Upper lobe of left lung (tissue), 6 donors: ENCODE data around the gene FOXO1. TPM values are rescaled to one million over a fixed set of nuclear protein-coding genes. Genes with fewer than 3 reads are reported as not detected.
"Not testable (repeated sequence)": the region's sequence is repeated elsewhere in the genome, so short reads cannot be mapped to it uniquely, and the experiment has no call there.

ENCODE experiments used
- ATAC-seq, 2 donors: fragments of 200-7000 bp; cut with Tn5 transposase; one replicate each; pipeline ENCODE4 v1.9.1; 2022; ENCODE audit warnings: mild to moderate bottlenecking in 2 of 2, moderate library complexity in 2 of 2; ENCODE audit not compliant: low FRiP score in 2 of 2
- DNase-seq, 2 donors: peaks; one replicate each; pipeline ENCODE4 v3.0.0-alpha.2; 2019 to 2020
- H3K27ac ChIP-seq, 4 donors: fragments of 200-600 bp; sonication (generic); one replicate each; pipeline ENCODE4 v1.5.1; 2016 to 2019
- H3K27me3 ChIP-seq, 4 donors: fragments of 200-600 bp; sonication (generic); one replicate each; pipeline ENCODE4 v1.5.1; 2017 to 2019
- H3K36me3 ChIP-seq, 4 donors: fragments of 200-600 bp; sonication (generic); one replicate each; pipeline ENCODE4 v1.5.1; 2016 to 2019
- H3K4me1 ChIP-seq, 4 donors: fragments of 200-600 bp; sonication (generic); one replicate each; pipeline ENCODE4 v1.5.1; 2018 to 2019
- H3K4me3 ChIP-seq, 4 donors: fragments of 200-600 bp; sonication (generic); one replicate each; pipeline ENCODE4 v1.5.1; 2017 to 2019; ENCODE audit warnings: mild to moderate bottlenecking in 2 of 4, moderate library complexity in 1 of 4
- H3K9me3 ChIP-seq, 4 donors: fragments of 200-600 bp; sonication (generic); one replicate each; pipeline ENCODE4 v1.5.1; 2018 to 2019
- EP300 ChIP-seq, 4 donors: sonication (generic); formaldehyde crosslinking; IDR thresholded peaks; one replicate each; pipeline ENCODE4 v1.5.1; 2017; ENCODE audit warnings: antibody characterized with exemption in 4 of 4, control low read depth in 2 of 4
- POLR2A ChIP-seq, 4 donors: fragments of 450-650 bp; IDR thresholded peaks; one replicate each; pipeline ENCODE4 v1.5.1; 2016 to 2017; ENCODE audit warnings: antibody characterized with exemption in 4 of 4, mild to moderate bottlenecking in 2 of 4
- POLR2AphosphoS5 ChIP-seq, 2 donors: sonication (generic); formaldehyde crosslinking; IDR thresholded peaks; one replicate each; pipeline ENCODE4 v1.5.1; 2017; ENCODE audit warnings: antibody characterized with exemption in 2 of 2
- WGBS, 2 donors: methylation state at CpG; one replicate each; pipeline ENCODE4 v1.1.5; 2017 to 2018; 5-methylcytosine and 5-hydroxymethylcytosine counted together
- total RNA-seq, 6 donors: library from RNA; depleted of rRNA in 4 of 6; stranded (reverse); fragments of >200 nt in 4 of 6; gene quantifications; one replicate each; pipeline versions ENCODE4 v1.1.0 to v1.2.1, GENCODE V29; 2016 to 2021
- TF ChIP-seq, protein P1 (sequence below), 6 experiments: fragments of 450-650 bp in 4 of 6; fragments of 200-600 bp in 2 of 6; sonication (generic) in 2 of 6; IDR thresholded peaks; one replicate each; pipeline ENCODE4 v1.5.1; 2016 to 2019; ENCODE audit warnings: antibody characterized with exemption in 6 of 6
- donor health status: DM: no; HTN: no; CAD: no; lungs with moderate emphysema.
- donor health status: DM: no; HTN: yes; CAD: no; lungs with severe emphysema.

FOXO1 gene
- total RNA-seq, 6 donors from 2014 or later, result 23.0 to 36.8 (median 31.2) TPM

GRCh38 chr13:40666933-40667621 lies 636 bp upstream of the FOXO1 start:
- DNase-seq (peak; percentile 70 to 90), ATAC-seq (peak; percentile 48 to 70)
- Histone ChIP-seq H3K9me3 (no peaks in the 10 kb centered on the region), H3K36me3 (no peaks in the 10 kb centered on the region), H3K4me3 (peak overlapping the region; percentile 75 to 96 (median 86)), H3K4me1 (peaks cover 19 to 31% (median 24%) of the 10 kb centered on the region in 4 donors), H3K27me3 (no peaks in the 10 kb centered on the region), H3K27ac (peak overlapping the region; percentile 96 to 100 (median 98))
- TF ChIP-seq, protein P1, sequence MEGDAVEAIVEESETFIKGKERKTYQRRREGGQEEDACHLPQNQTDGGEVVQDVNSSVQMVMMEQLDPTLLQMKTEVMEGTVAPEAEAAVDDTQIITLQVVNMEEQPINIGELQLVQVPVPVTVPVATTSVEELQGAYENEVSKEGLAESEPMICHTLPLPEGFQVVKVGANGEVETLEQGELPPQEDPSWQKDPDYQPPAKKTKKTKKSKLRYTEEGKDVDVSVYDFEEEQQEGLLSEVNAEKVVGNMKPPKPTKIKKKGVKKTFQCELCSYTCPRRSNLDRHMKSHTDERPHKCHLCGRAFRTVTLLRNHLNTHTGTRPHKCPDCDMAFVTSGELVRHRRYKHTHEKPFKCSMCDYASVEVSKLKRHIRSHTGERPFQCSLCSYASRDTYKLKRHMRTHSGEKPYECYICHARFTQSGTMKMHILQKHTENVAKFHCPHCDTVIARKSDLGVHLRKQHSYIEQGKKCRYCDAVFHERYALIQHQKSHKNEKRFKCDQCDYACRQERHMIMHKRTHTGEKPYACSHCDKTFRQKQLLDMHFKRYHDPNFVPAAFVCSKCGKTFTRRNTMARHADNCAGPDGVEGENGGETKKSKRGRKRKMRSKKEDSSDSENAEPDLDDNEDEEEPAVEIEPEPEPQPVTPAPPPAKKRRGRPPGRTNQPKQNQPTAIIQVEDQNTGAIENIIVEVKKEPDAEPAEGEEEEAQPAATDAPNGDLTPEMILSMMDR (IDR thresholded peaks at IDR 0.05), result no peak
- TF ChIP-seq POLR2A (IDR thresholded peaks at IDR 0.05) (no peak), EP300 (IDR thresholded peaks at IDR 0.05) (no peak), POLR2AphosphoS5 (IDR thresholded peaks at IDR 0.05) (no peak)
- WGBS, 2 donors, result 1 to 3% methylated on average over 39 to 41 of the region's 67 CpGs

- TF ChIP-seq POLR2A (IDR thresholded peaks at IDR 0.05) (no peak), EP300 (IDR thresholded peaks at IDR 0.05) (no peak), POLR2AphosphoS5 (IDR thresholded peaks at IDR 0.05) (peak in 1 of 2 donors; percentile 36)
- TF ChIP-seq, protein P1 (IDR thresholded peaks at IDR 0.05), result peak in 1 of 6 experiments; percentile 5
These were observed 1.1 kb downstream of the FOXO1 start for GRCh38 chr13:40665126-40666044.

GRCh38 chr13:40664350-40665125 lies 1.9 kb downstream of the FOXO1 start:
- Histone ChIP-seq H3K27ac (peak overlapping the region; percentile 96 to 100 (median 98)), H3K9me3 (no peaks in the 10 kb centered on the region), H3K4me1 (peaks cover 34 to 51% (median 39%) of the 10 kb centered on the region in 4 donors), H3K36me3 (no peaks in the 10 kb centered on the region), H3K4me3 (peak overlapping the region; percentile 43 to 96 (median 76)), H3K27me3 (no peaks in the 10 kb centered on the region)
- ATAC-seq, result peak; percentile 76 to 81
- TF ChIP-seq, protein P1 (IDR thresholded peaks at IDR 0.05), result no peak
- peak in 2 of 4 donors; percentile 56 to 77 for TF ChIP-seq POLR2A (IDR thresholded peaks at IDR 0.05)
- no peak for TF ChIP-seq EP300 (IDR thresholded peaks at IDR 0.05)
- TF ChIP-seq POLR2AphosphoS5 (IDR thresholded peaks at IDR 0.05), result peak; percentile 5 to 70
- WGBS, 2 donors, result 0 to 1% methylated on average over 8 to 28 of the region's 77 CpGs
- peak; percentile 86 to 96 for DNase-seq

More at GRCh38 chr13:40665126-40666044, 1.1 kb downstream of the FOXO1 start:
- H3K9me3 ChIP-seq, result no peaks in the 10 kb centered on the region
- H3K27me3 ChIP-seq, result no peaks in the 10 kb centered on the region
- no peaks in the 10 kb centered on the region for H3K36me3 ChIP-seq
- 1% methylated on average over 46 of the region's 117 CpGs; no CpG with 5 or more reads in 1 of the 2 donors for WGBS, 2 donors
- ATAC-seq (no peak), DNase-seq (peak; percentile 40 to 92)
- H3K4me1 ChIP-seq, result peaks cover 27 to 45% (median 32%) of the 10 kb centered on the region in 4 donors
- peak overlapping the region; percentile 59 to 96 (median 76) for H3K4me3 ChIP-seq
- peak overlapping the region; percentile 96 to 100 (median 98) for H3K27ac ChIP-seq

DNA sequence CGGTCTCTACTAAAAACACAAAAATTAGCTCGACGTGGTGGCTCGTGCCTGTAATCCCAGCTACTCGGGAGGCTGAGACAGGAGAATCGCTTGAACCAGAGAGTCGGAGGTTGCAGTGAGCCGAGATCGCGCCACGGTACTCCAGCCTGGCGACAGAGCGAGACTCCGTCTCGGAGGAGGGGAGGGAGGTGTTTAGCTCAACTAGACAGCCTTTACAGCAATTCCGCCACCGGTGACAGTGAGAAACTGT lies 2.4 kb downstream of the FOXO1 start:
- TF ChIP-seq POLR2AphosphoS5 (IDR thresholded peaks at IDR 0.05), result peak; percentile 4 to 27
- H3K9me3 ChIP-seq, H3K27me3 ChIP-seq, H3K36me3 ChIP-seq: not testable (repeated sequence)
- DNase-seq (peak in 1 of 2 donors; percentile 72), ATAC-seq (peak in 1 of 2 donors; percentile 45)
- Histone ChIP-seq H3K4me1 (peaks cover 34 to 51% (median 41%) of the 10 kb centered on the region in 4 donors), H3K4me3 (peak overlapping the region; percentile 43 to 96 (median 76)), H3K27ac (peak overlapping the region; percentile 96 to 100 (median 98))
- WGBS, 2 donors, result 0 to 8% methylated on average over 4 to 17 of the region's 17 CpGs
